Activated T-helper 1 cell treated with anti-CD3 and anti-CD28 coated beads, Interleukin-12 subunit alpha, Interleukin-12 subunit beta, Interleukin-2, Interleukin-4 antibody, amounts not matched to agents 30 ng/mL and 10 ng/mL and 1 ng/mL, durations not matched to agents 14 hours and 24 hours and 36 hours (primary cell): ENCODE data around the gene CHRNA1. TPM values are rescaled to one million over a fixed set of nuclear protein-coding genes. Genes with fewer than 3 reads are reported as not detected.
A peak's percentile ranks its signal among the peaks of the same experiment; 100 is the strongest.

Experiments
- DNase-seq: peaks from one replicate; pipeline ENCODE4 v3.0.0; 2021; ENCODE audit warnings: low spot score
- H3K27ac Mint-ChIP-seq: one replicate; pipeline ENCODE4 v1.8.0; 2021; ENCODE audit warnings: mild to moderate bottlenecking, mixed read lengths
- H3K27me3 Mint-ChIP-seq: one replicate; pipeline ENCODE4 v1.8.0; 2022; ENCODE audit warnings: mild to moderate bottlenecking, moderate library complexity, mixed read lengths; ENCODE audit not compliant: insufficient read depth
- H3K36me3 Mint-ChIP-seq: one replicate; pipeline ENCODE4 v1.8.0; 2021; ENCODE audit warnings: low read depth, mixed read lengths
- H3K4me1 Mint-ChIP-seq: one replicate; pipeline ENCODE4 v1.8.0; 2021; ENCODE audit warnings: low read depth, mixed read lengths
- H3K4me3 Mint-ChIP-seq: one replicate; pipeline ENCODE4 v1.8.0; 2021; ENCODE audit warnings: mild to moderate bottlenecking, moderate library complexity, mixed read lengths
- H3K9me3 Mint-ChIP-seq: one replicate; pipeline ENCODE4 v1.8.0; 2021; ENCODE audit warnings: mixed read lengths
- intact Hi-C: fragments of 100-400 bp; cut with micrococcal nuclease; formaldehyde crosslinking; loops from one replicate; pipeline ENCODE4 v1.15.1; 2024
- total RNA-seq: library from RNA; stranded (reverse); gene quantifications from 2 replicates; pipeline ENCODE4 v1.2.3, GENCODE V29; 2022

CHRNA1 gene
- total RNA-seq, 1 donor from 2014 or later = not detected

- Mint-ChIP-seq H3K4me3 (peak overlapping the region; percentile 58), H3K9me3 (no peaks in the 10 kb centered on the region), H3K27me3 (peaks cover 2% of the 10 kb centered on the region), H3K27ac (peak overlapping the region; percentile 83), H3K36me3 (peaks cover 2% of the 10 kb centered on the region), H3K4me1 (peaks cover 50% of the 10 kb centered on the region)
- intact Hi-C loops = loop anchor here (5.0 kb wide), 1 partner anchor 123 kb away; no protein-coding TSS in a partner anchor
- DNase-seq = no peak
Measured at GRCh38 chr2:174779361-174779928, 15.2 kb upstream of the CHRNA1 start.

- Mint-ChIP-seq H3K36me3 (peaks cover 2% of the 10 kb centered on the region), H3K27me3 (peaks cover 2% of the 10 kb centered on the region), H3K4me3 (peak overlapping the region; percentile 58), H3K27ac (peak overlapping the region; percentile 83), H3K4me1 (peaks cover 50% of the 10 kb centered on the region), H3K9me3 (no peaks in the 10 kb centered on the region)
- peak; percentile 76 for DNase-seq
- intact Hi-C loops = loop anchor here (1.0 to 5.0 kb wide), 5 partner anchors 10 to 124 kb away; no protein-coding TSS in a partner anchor
Measured at GRCh38 chr2:174778085-174778981, 14.1 kb upstream of the CHRNA1 start.

- peak overlapping the region; percentile 64 for H3K4me3 Mint-ChIP-seq
- no peaks in the 10 kb centered on the region for H3K9me3 Mint-ChIP-seq
- intact Hi-C loops = loop anchor here (1.0 to 5.0 kb wide), 5 partner anchors 11 to 125 kb away; no protein-coding TSS in a partner anchor
- no peak for DNase-seq
- peaks cover 2% of the 10 kb centered on the region for H3K36me3 Mint-ChIP-seq
- H3K27ac Mint-ChIP-seq = peak overlapping the region; percentile 83
- H3K4me1 Mint-ChIP-seq = peaks cover 50% of the 10 kb centered on the region
- peaks cover 2% of the 10 kb centered on the region for H3K27me3 Mint-ChIP-seq
Measured at GRCh38 chr2:174777347-174778084, 13.2 kb upstream of the CHRNA1 start.

GRCh38 chr2:174776675-174777074, 12.4 kb upstream of the CHRNA1 start:
- no peaks in the 10 kb centered on the region for H3K9me3 Mint-ChIP-seq
- no peak overlapping the region for H3K4me3 Mint-ChIP-seq
- DNase-seq = no peak
- no peak overlapping the region for H3K27ac Mint-ChIP-seq
- H3K27me3 Mint-ChIP-seq = peaks cover 2% of the 10 kb centered on the region
- intact Hi-C loops = loop anchor here (5.0 kb wide), 1 partner anchor 126 kb away; no protein-coding TSS in a partner anchor
- H3K4me1 Mint-ChIP-seq = peaks cover 55% of the 10 kb centered on the region
- H3K36me3 Mint-ChIP-seq = peaks cover 2% of the 10 kb centered on the region

- no peak for DNase-seq
- Mint-ChIP-seq H3K27me3 (peaks cover 2% of the 10 kb centered on the region), H3K36me3 (peaks cover 2% of the 10 kb centered on the region), H3K4me3 (no peak overlapping the region), H3K9me3 (no peaks in the 10 kb centered on the region), H3K4me1 (peaks cover 55% of the 10 kb centered on the region), H3K27ac (peak overlapping the region; percentile 16)
- intact Hi-C loops = loop anchor here (5.0 kb wide), 1 partner anchor 126 kb away; no protein-coding TSS in a partner anchor
Measured at GRCh38 chr2:174776223-174776622, 12.0 kb upstream of the CHRNA1 start.

GRCh38 chr2:174775571-174775980, 11.3 kb upstream of the CHRNA1 start:
- peaks cover 2% of the 10 kb centered on the region for H3K27me3 Mint-ChIP-seq
- H3K36me3 Mint-ChIP-seq = peaks cover 2% of the 10 kb centered on the region
- no peak overlapping the region for H3K4me3 Mint-ChIP-seq
- H3K9me3 Mint-ChIP-seq = no peaks in the 10 kb centered on the region
- DNase-seq = no peak
- intact Hi-C loops = loop anchor here (5.0 kb wide), 1 partner anchor 127 kb away; no protein-coding TSS in a partner anchor
- H3K4me1 Mint-ChIP-seq = peaks cover 51% of the 10 kb centered on the region
- H3K27ac Mint-ChIP-seq = no peak overlapping the region

GRCh38 chr2:174774886-174775285, 10.6 kb upstream of the CHRNA1 start:
- Mint-ChIP-seq H3K27ac (no peak overlapping the region), H3K4me3 (no peak overlapping the region)

GRCh38 chr2:174773215-174773614, 8.9 kb upstream of the CHRNA1 start:
- peaks cover 4% of the 10 kb centered on the region for H3K27me3 Mint-ChIP-seq
- intact Hi-C loops = no loop called here
- H3K4me1 Mint-ChIP-seq = peaks cover 30% of the 10 kb centered on the region
- no peak overlapping the region for H3K27ac Mint-ChIP-seq
- no peaks in the 10 kb centered on the region for H3K9me3 Mint-ChIP-seq
- DNase-seq = no peak
- H3K4me3 Mint-ChIP-seq = no peak overlapping the region
- peaks cover 2% of the 10 kb centered on the region for H3K36me3 Mint-ChIP-seq

More at GRCh38 chr2:174774886-174775285, 10.6 kb upstream of the CHRNA1 start:
- Mint-ChIP-seq H3K9me3 (no peaks in the 10 kb centered on the region), H3K36me3 (peaks cover 2% of the 10 kb centered on the region), H3K27me3 (peaks cover 3% of the 10 kb centered on the region), H3K4me1 (peaks cover 44% of the 10 kb centered on the region)
- no peak for DNase-seq
- intact Hi-C loops = loop anchor here (5.0 kb wide), 1 partner anchor 127 kb away; no protein-coding TSS in a partner anchor

- intact Hi-C loops = no loop called here
- Mint-ChIP-seq H3K27me3 (peaks cover 4% of the 10 kb centered on the region), H3K4me3 (no peak overlapping the region), H3K36me3 (peaks cover 2% of the 10 kb centered on the region), H3K9me3 (no peaks in the 10 kb centered on the region), H3K27ac (no peak overlapping the region), H3K4me1 (peaks cover 22% of the 10 kb centered on the region)
- DNase-seq = no peak
Measured at GRCh38 chr2:174772472-174772801, 8.2 kb upstream of the CHRNA1 start.

- Mint-ChIP-seq H3K36me3 (no peaks in the 10 kb centered on the region), H3K4me3 (no peak overlapping the region), H3K9me3 (no peaks in the 10 kb centered on the region), H3K4me1 (peaks cover 19% of the 10 kb centered on the region), H3K27me3 (peaks cover 4% of the 10 kb centered on the region), H3K27ac (no peak overlapping the region)
- intact Hi-C loops = loop anchor here (1.0 to 2.0 kb wide), 3 partner anchors 71 to 218 kb away; no protein-coding TSS in a partner anchor
- DNase-seq = no peak
Measured at GRCh38 chr2:174771631-174772471, 7.6 kb upstream of the CHRNA1 start.

- intact Hi-C loops = loop anchor here (1.0 to 2.0 kb wide), 3 partner anchors 70 to 219 kb away; no protein-coding TSS in a partner anchor
- Mint-ChIP-seq H3K4me1 (peaks cover 13% of the 10 kb centered on the region), H3K27ac (no peak overlapping the region), H3K4me3 (no peak overlapping the region), H3K36me3 (no peaks in the 10 kb centered on the region), H3K27me3 (peaks cover 4% of the 10 kb centered on the region), H3K9me3 (no peaks in the 10 kb centered on the region)
- DNase-seq = no peak
Measured at GRCh38 chr2:174771136-174771535, 6.9 kb upstream of the CHRNA1 start.

GRCh38 chr2:174768557-174768956, 4.3 kb upstream of the CHRNA1 start:
- Mint-ChIP-seq H3K4me1 (peaks cover 6% of the 10 kb centered on the region), H3K27me3 (peaks cover 4% of the 10 kb centered on the region), H3K4me3 (no peak overlapping the region), H3K27ac (no peak overlapping the region), H3K9me3 (no peaks in the 10 kb centered on the region), H3K36me3 (no peaks in the 10 kb centered on the region)
- intact Hi-C loops = no loop called here
- no peak for DNase-seq
